K562 (cell line): Measurements from ENCODE around the gene MDC1. TPM values are rescaled to one million over a fixed set of nuclear protein-coding genes. Genes with fewer than 3 reads are reported as not detected.

ENCODE experiments used
- ADNP ChIP-seq: fragments of 200-800 bp; sonication (Bioruptor generic); IDR thresholded peaks from 2 replicates; pipeline ENCODE4 v1.6.1; 2016; ENCODE audit warnings: missing genetic modification characterization, missing compliant biosample characterization
- DDX20 ChIP-seq: fragments of 450-650 bp; IDR thresholded peaks from 2 replicates; pipeline ENCODE4 v1.6.1; 2016; ENCODE audit warnings: missing genetic modification characterization, low read depth, mild to moderate bottlenecking, missing compliant biosample characterization, moderate library complexity
- EP300 ChIP-seq: IDR thresholded peaks from 2 replicates; pipeline ENCODE4 v1.6.1; 2012; ENCODE audit warnings: low read length, improper control_type of control experiment
- EWSR1 ChIP-seq: fragments of 450-650 bp; IDR thresholded peaks from 2 replicates; pipeline ENCODE4 v1.6.1; 2018; ENCODE audit warnings: borderline replicate concordance, mild to moderate bottlenecking, low read depth, moderate library complexity; ENCODE audit not compliant: partially characterized antibody
- GMEB1 ChIP-seq: fragments of 250-450 bp; sonication (Bioruptor Pico); IDR thresholded peaks from 2 replicates; pipeline ENCODE4 v1.4.0; 2020; ENCODE audit warnings: mild to moderate bottlenecking
- HNRNPUL1 ChIP-seq: fragments of 200-400 bp; formaldehyde crosslinking; IDR thresholded peaks from 2 replicates; pipeline ENCODE4 v1.6.1; 2017; ENCODE audit warnings: low read length
- NFRKB ChIP-seq: fragments of 450-650 bp; IDR thresholded peaks from 2 replicates; pipeline ENCODE4 v1.6.1; 2016; ENCODE audit warnings: low read depth
- NR4A1 ChIP-seq, 2 experiments: fragments of 250-450 bp in 1 of 2; fragments of 450-650 bp in 1 of 2; sonication (Bioruptor Pico) in 1 of 2; IDR thresholded peaks; 2 replicates each; pipeline versions ENCODE4 v1.4.0 to v1.6.1; 2016 to 2020; ENCODE audit warnings: mild to moderate bottlenecking in 2 of 2, missing compliant biosample characterization in 1 of 2, missing genetic modification characterization in 1 of 2, moderate library complexity in 1 of 2
- PKNOX1 ChIP-seq: fragments of 450-650 bp; IDR thresholded peaks from 2 replicates; pipeline ENCODE4 v1.6.1; 2016
- POLR2B ChIP-seq: fragments of 450-650 bp; IDR thresholded peaks from 2 replicates; pipeline ENCODE4 v1.6.1; 2018; ENCODE audit warnings: low read depth; ENCODE audit not compliant: partially characterized antibody
- RHOXF2B ChIP-seq: fragments of 250-450 bp; sonication (Bioruptor Pico); conservative IDR thresholded peaks from 2 replicates; pipeline ENCODE4 v1.5.1; 2021
- TSHZ1 ChIP-seq: fragments of 250-450 bp; sonication (Bioruptor Pico); IDR thresholded peaks from 2 replicates; pipeline ENCODE4 v1.4.0; 2020; ENCODE audit warnings: mild to moderate bottlenecking, moderate library complexity
- ZBTB11 ChIP-seq, 3 experiments: fragments of 200-800 bp in 1 of 3; fragments of 250-450 bp in 1 of 3; fragments of 450-650 bp in 1 of 3; sonication (Bioruptor Pico) in 1 of 3; sonication (Bioruptor generic) in 1 of 3; formaldehyde crosslinking in 1 of 3; IDR thresholded peaks; 2 replicates each; pipeline versions ENCODE4 v1.6.1 to v1.8.0; 2016 to 2022; ENCODE audit warnings: mild to moderate bottlenecking in 2 of 3, missing genetic modification characterization in 2 of 3, missing compliant biosample characterization in 1 of 3, moderate library complexity in 1 of 3
- ZNF134 ChIP-seq: fragments of 250-450 bp; sonication (Bioruptor Pico); conservative IDR thresholded peaks from 2 replicates; pipeline ENCODE4 v1.4.0; 2020
- ZNF436 ChIP-seq: fragments of 250-450, 450-650 bp; sonication (Bioruptor Pico); formaldehyde crosslinking; IDR thresholded peaks from 2 replicates; pipeline ENCODE4 v1.7.0; 2020; ENCODE audit warnings: mild to moderate bottlenecking
- polyA plus RNA-seq, 8 experiments: library from polyadenylated mRNA; depleted of rRNA in 4 of 8; stranded (reverse) in 5 of 8; unstranded in 3 of 8; fragments of >200 nt; fragmentation: Nextera tagmentation in 2 of 8; fragmentation: Illumina TruSeq in 1 of 8; extraction: Ambion mirVana in 2 of 8; extraction: Trizol in 1 of 8; gene quantifications; 2 replicates each; pipeline versions ENCODE4 v1.2.1 to v1.2.3, GENCODE V29; 2011 to 2014; ENCODE audit warnings: inconsistent platforms in 1 of 8, missing spikeins in 1 of 8
- total RNA-seq, 7 experiments: library from RNA; depleted of rRNA in 6 of 7; stranded (reverse); fragments of >200 nt in 6 of 7; fragmentation: Illumina TruSeq in 2 of 7; extraction: Trizol in 2 of 7; gene quantifications; 2 replicates each; pipeline versions ENCODE4 v1.2.1 to v1.2.3, GENCODE V29; 2011 to 2021; ENCODE audit warnings: low replicate concordance in 1 of 7

The MDC1 gene
- total and polyA plus RNA-seq, 9 of the 15 experiments (the other 6 are each of a cell fraction or from before 2014, with no cell fraction given): 8.2 to 114 (median 20.0) TPM

- TF ChIP-seq ZBTB11 (CRISPR knock-in tag; IDR thresholded peaks at IDR 0.05): 0 out of 6 replicates have a peak, but pooled peaks of 1 of the 3 experiments have one; percentile 3
- TF ChIP-seq ZNF436 (CRISPR knock-in tag): peak; percentile 85
- TF ChIP-seq PKNOX1: no peak
- TF ChIP-seq ZNF134 (CRISPR knock-in tag): no peak
- TF ChIP-seq EP300: no peak
- no peak for TF ChIP-seq HNRNPUL1
- TF ChIP-seq GMEB1: no peak
- no peak for TF ChIP-seq POLR2B
- TF ChIP-seq NFRKB: no peak
- no peak for TF ChIP-seq ADNP
- no peak for TF ChIP-seq EWSR1
- no peak for TF ChIP-seq DDX20 (tag)
- no peak for TF ChIP-seq RHOXF2B (CRISPR knock-in tag)
- no peak for TF ChIP-seq TSHZ1 (CRISPR knock-in tag)
- no peak for TF ChIP-seq NR4A1 (CRISPR knock-in tag; IDR thresholded peaks at IDR 0.05)
- no peak for TF ChIP-seq NR4A1 (tag; IDR thresholded peaks at IDR 0.05)
Measured at GRCh38 chr6:30685157-30686008, 31.7 kb downstream of the MDC1 start (continued).
